Measurements from ENCODE around the gene EXOSC5. TPM values are rescaled to one million over a fixed set of nuclear protein-coding genes. Genes with fewer than 3 reads are reported as not detected.

Gene EXOSC5
- total and polyA plus RNA-seq, 9 of the 15 experiments (the other 6 are each of a cell fraction or from before 2014, with no cell fraction given), result 10.9 to 75.5 (median 37.8) TPM

GRCh38 chr19:41427647-41428480 lies 30.7 kb upstream of the EXOSC5 start (continued):
- TF ChIP-seq, protein P1, sequence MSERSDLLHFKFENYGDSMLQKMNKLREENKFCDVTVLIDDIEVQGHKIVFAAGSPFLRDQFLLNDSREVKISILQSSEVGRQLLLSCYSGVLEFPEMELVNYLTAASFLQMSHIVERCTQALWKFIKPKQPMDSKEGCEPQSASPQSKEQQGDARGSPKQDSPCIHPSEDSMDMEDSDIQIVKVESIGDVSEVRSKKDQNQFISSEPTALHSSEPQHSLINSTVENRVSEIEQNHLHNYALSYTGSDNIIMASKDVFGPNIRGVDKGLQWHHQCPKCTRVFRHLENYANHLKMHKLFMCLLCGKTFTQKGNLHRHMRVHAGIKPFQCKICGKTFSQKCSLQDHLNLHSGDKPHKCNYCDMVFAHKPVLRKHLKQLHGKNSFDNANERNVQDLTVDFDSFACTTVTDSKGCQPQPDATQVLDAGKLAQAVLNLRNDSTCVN (CRISPR knock-in tag; IDR thresholded peaks at IDR 0.05), result peak; percentile 97
- no peak for TF ChIP-seq NCOA6 (IDR thresholded peaks at IDR 0.05)
- TF ChIP-seq TRIM24 (IDR thresholded peaks at IDR 0.05), result peak; percentile 52 to 60; a peak in 2 of 4 replicates
- TF ChIP-seq E2F5 (CRISPR knock-in tag; IDR thresholded peaks at IDR 0.05), result no peak
- TF ChIP-seq NRF1 (conservative IDR thresholded peaks at IDR 0.05 in 1 of 2, IDR thresholded peaks at IDR 0.05 in 1 of 2), result no peak
- peak; percentile 31; the same call in 1 of the 2 replicates for TF ChIP-seq MAX (CRISPR knock-in tag; IDR thresholded peaks at IDR 0.05)
- TF ChIP-seq, protein P2, sequence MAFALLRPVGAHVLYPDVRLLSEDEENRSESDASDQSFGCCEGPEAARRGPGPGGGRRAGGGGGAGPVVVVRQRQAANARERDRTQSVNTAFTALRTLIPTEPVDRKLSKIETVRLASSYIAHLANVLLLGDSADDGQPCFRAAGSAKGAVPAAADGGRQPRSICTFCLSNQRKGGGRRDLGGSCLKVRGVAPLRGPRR (CRISPR knock-in tag; IDR thresholded peaks at IDR 0.05), result no peak
- TF ChIP-seq RBM17 (IDR thresholded peaks at IDR 0.05; ENCODE audit: borderline replicate concordance, low read depth, low read length), result no peak
- no peak for TF ChIP-seq POLR2H (tag; IDR thresholded peaks at IDR 0.05; ENCODE audit: low read depth)
- TF ChIP-seq PPARD (CRISPR knock-in tag; IDR thresholded peaks at IDR 0.05), result no peak
- no peak for TF ChIP-seq KDM4B (IDR thresholded peaks at IDR 0.05; ENCODE audit: borderline replicate concordance in 2 of 2, low read depth in 1 of 2)
- TF ChIP-seq LCOR (CRISPR knock-in tag; IDR thresholded peaks at IDR 0.05), result no peak
- TF ChIP-seq HOXB6 (CRISPR knock-in tag; IDR thresholded peaks at IDR 0.05; ENCODE audit: borderline replicate concordance), result no peak
- TF ChIP-seq, protein P3, sequence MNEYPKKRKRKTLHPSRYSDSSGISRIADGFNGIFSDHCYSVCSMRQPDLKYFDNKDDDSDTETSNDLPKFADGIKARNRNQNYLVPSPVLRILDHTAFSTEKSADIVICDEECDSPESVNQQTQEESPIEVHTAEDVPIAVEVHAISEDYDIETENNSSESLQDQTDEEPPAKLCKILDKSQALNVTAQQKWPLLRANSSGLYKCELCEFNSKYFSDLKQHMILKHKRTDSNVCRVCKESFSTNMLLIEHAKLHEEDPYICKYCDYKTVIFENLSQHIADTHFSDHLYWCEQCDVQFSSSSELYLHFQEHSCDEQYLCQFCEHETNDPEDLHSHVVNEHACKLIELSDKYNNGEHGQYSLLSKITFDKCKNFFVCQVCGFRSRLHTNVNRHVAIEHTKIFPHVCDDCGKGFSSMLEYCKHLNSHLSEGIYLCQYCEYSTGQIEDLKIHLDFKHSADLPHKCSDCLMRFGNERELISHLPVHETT (CRISPR knock-in tag; conservative IDR thresholded peaks at IDR 0.05 in 1 of 2, IDR thresholded peaks at IDR 0.05 in 1 of 2), result no peak
